Heart left ventricle (tissue), 16 donors: Measurements from ENCODE around the gene GAN. TPM values are rescaled to one million over a fixed set of nuclear protein-coding genes. Genes with fewer than 3 reads are reported as not detected.

ENCODE experiments used
- ATAC-seq, 4 donors: fragments of 200-7000 bp; cut with Tn5 transposase; one replicate each; pipeline ENCODE4 v1.9.1; 2020 to 2022; ENCODE audit warnings: moderate library complexity in 4 of 4, mild to moderate bottlenecking in 3 of 4, moderate number of reproducible peaks in 1 of 4
- DNase-seq, 5 donors: peaks; one replicate each; pipeline ENCODE4 v3.0.0-alpha.2; 2020
- H3K27ac ChIP-seq, 12 donors: fragments of 200-600 bp; sonication (generic) in 4 of 12; one replicate each; pipeline versions ENCODE4 v1.5.0 to v1.8.0; 2016 to 2022; ENCODE audit warnings: mild to moderate bottlenecking in 2 of 12
- H3K27me3 ChIP-seq, 9 donors: fragments of 200-600 bp; sonication (generic) in 2 of 9; one replicate each; pipeline versions ENCODE4 v1.5.1 to v1.8.0; 2016 to 2022; ENCODE audit warnings: mild to moderate bottlenecking in 3 of 9
- H3K36me3 ChIP-seq, 9 donors: fragments of 200-600 bp; sonication (generic) in 2 of 9; one replicate each; pipeline versions ENCODE4 v1.5.0 to v1.8.0; 2018 to 2022; ENCODE audit warnings: mild to moderate bottlenecking in 2 of 9
- H3K4me1 ChIP-seq, 12 donors: fragments of 200-600 bp; sonication (generic) in 4 of 12; one replicate each; pipeline versions ENCODE4 v1.5.0 to v1.8.0; 2016 to 2022; ENCODE audit warnings: mild to moderate bottlenecking in 3 of 12
- H3K4me3 ChIP-seq, 12 donors: fragments of 200-600 bp; sonication (generic) in 4 of 12; one replicate each; pipeline versions ENCODE4 v1.5.0 to v1.8.0; 2017 to 2022; ENCODE audit warnings: mild to moderate bottlenecking in 9 of 12, moderate library complexity in 4 of 12
- H3K9me3 ChIP-seq, 12 donors: fragments of 200-600 bp; sonication (generic) in 4 of 12; one replicate each; pipeline versions ENCODE4 v1.5.0 to v1.8.0; 2016 to 2022; ENCODE audit warnings: mild to moderate bottlenecking in 1 of 12
- POLR2A ChIP-seq, 2 donors: fragments of 450-650 bp; IDR thresholded peaks; one replicate each; pipeline ENCODE4 v1.6.1; 2017; ENCODE audit warnings: antibody characterized with exemption in 2 of 2, mild to moderate bottlenecking in 2 of 2, moderate library complexity in 2 of 2
- WGBS, 4 donors: extraction: QIAGEN DNeasy Blood & Tissue Kit in 2 of 4; methylation state at CpG; one replicate each; pipeline versions ENCODE4 v1.1.5 to v1.1.7; 2013 to 2018; 5-methylcytosine and 5-hydroxymethylcytosine counted together
- intact Hi-C, 10 donors: fragments of 100-400 bp; cut with DNase I; formaldehyde crosslinking; loops; one replicate each; pipeline versions ENCODE4 v1.11.1 to v1.14.2; 2022
- polyA plus RNA-seq, 2 donors: library from polyadenylated mRNA; stranded (reverse); fragments of 200-250 nt; gene quantifications; one replicate each; pipeline ENCODE4 v1.2.3, GENCODE V29; 2013
- total RNA-seq, 9 donors: library from RNA; depleted of rRNA in 2 of 9; stranded (reverse); fragments of >200 nt in 2 of 9; fragmentation: NEBNext Ultra II Directional in 3 of 9; extraction: Animal tissue kit (Norgen Biotek cat#: 25700) in 3 of 9; gene quantifications; one replicate each; pipeline versions ENCODE4 v1.1.0 to v1.2.4, GENCODE V29; 2016 to 2023
- TF ChIP-seq, protein P1 (sequence below), 12 donors: fragments of 200-600 bp; sonication (generic) in 4 of 12; IDR thresholded peaks; one replicate each; pipeline versions ENCODE4 v1.5.0 to v1.8.0; 2018 to 2022; ENCODE audit warnings: antibody characterized with exemption in 12 of 12, mild to moderate bottlenecking in 5 of 12
- donor health status: ischemic (EF 13 %, LVEDD 7.1; RV severe dilation, severe dysfunction).
- donor health status: healthy with polysubstance abuse.
- donor health status: DM: no; HTN: yes; CAD: no.
- donor health status: DM: no; HTN: no; CAD: no.
- donor health status: ischemic (EF 25% LVEDD 6.9; RV normal size, moderate dysfunction).
- donor health status: ischemic (EF 25% LVEDD 5.7; RV mildly dilated, moderate dysfunction).
- donor health status: healthy.
- donor health status: DM: yes; HTN: yes; CAD: no.
- donor health status: ischemic (EF 35%, LVEDD 5.7; RV mildly dilated, moderate dysfunction).
- donor health status: nonischemic (EF 11% LVEDD 7.7; RV severe dilation, severe dysfunction).
- donor health status: DM: yes; HTN: yes; CAD: no.
- donor health status: PGD.
- donor health status: ischemic (EF 29% LVEDD 5.4; RV normal size, mild dysfunction).
- donor health status: nonischemic (EF 23%, LVEDD 6.1; RV moderate dilation, normal function).

Gene GAN
- total and polyA plus RNA-seq, 11 donors = 1.6 to 17.7 (median 11.5) TPM

DNA sequence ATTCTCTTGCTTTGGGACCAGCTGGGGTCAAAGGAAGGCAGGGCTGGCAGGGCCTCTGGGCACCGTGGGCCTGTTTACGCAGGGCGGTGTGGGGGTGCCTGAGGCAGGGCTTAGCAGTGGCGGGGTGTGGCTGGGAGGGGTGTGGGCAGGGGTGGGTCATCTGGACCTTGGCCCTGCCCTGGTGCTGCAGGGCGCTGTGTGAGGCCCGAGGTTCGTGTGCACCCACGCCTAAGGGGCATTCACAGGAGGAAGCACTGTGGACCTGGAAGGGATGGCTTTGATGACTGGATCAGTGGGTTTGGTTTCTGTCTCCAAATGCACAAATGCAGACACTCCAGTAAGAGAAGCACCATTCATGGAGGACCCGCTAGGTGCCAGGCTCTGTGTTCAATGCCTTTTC is 39.0 kb upstream of the GAN start:
- DNase-seq (no peak), ATAC-seq (peak in 2 of 4 donors; percentile 24 to 43)
- no peaks in the 10 kb centered on the region for H3K27me3 ChIP-seq
- no peaks in the 10 kb centered on the region for H3K36me3 ChIP-seq
- H3K4me3 ChIP-seq = no peak overlapping the region
- H3K27ac ChIP-seq = no peak overlapping the region
- no peaks in the 10 kb centered on the region for H3K4me1 ChIP-seq
- H3K9me3 ChIP-seq = no peaks in the 10 kb centered on the region
- intact Hi-C loops = no loop called here
- TF ChIP-seq, protein P1, sequence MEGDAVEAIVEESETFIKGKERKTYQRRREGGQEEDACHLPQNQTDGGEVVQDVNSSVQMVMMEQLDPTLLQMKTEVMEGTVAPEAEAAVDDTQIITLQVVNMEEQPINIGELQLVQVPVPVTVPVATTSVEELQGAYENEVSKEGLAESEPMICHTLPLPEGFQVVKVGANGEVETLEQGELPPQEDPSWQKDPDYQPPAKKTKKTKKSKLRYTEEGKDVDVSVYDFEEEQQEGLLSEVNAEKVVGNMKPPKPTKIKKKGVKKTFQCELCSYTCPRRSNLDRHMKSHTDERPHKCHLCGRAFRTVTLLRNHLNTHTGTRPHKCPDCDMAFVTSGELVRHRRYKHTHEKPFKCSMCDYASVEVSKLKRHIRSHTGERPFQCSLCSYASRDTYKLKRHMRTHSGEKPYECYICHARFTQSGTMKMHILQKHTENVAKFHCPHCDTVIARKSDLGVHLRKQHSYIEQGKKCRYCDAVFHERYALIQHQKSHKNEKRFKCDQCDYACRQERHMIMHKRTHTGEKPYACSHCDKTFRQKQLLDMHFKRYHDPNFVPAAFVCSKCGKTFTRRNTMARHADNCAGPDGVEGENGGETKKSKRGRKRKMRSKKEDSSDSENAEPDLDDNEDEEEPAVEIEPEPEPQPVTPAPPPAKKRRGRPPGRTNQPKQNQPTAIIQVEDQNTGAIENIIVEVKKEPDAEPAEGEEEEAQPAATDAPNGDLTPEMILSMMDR (IDR thresholded peaks at IDR 0.05) = no peak
- no peak for TF ChIP-seq POLR2A (IDR thresholded peaks at IDR 0.05)
- 90 to 97% (median 96%) methylated on average over 4 to 9 of the region's 9 CpGs for WGBS, 4 donors

DNA sequence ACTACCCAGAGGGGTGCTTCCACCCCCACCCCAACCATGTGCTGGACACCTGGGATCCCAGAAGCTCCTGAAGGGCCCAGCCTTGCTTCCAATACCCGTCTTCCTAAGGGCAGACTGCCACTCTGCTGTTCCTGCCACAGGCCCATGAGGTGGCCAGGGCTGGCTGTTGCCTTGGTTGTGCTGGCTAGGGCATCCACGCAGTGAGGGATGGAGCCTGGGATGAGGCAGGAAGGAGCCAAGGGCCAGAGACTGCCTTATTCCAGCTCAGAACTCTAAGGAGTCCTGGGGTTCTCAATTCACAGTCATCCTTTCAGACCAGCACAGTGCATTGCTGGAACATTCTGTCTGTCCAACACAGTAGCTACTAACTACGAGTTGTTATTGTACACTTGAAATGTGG is 38.4 kb upstream of the GAN start:
- DNase-seq = no peak
- 92 to 95% (median 94%) methylated on average over 3 of the region's 3 CpGs for WGBS, 4 donors
- no peaks in the 10 kb centered on the region for H3K36me3 ChIP-seq
- TF ChIP-seq, protein P1 (IDR thresholded peaks at IDR 0.05) = no peak
- no peak for ATAC-seq
- no peaks in the 10 kb centered on the region for H3K27me3 ChIP-seq
- H3K9me3 ChIP-seq = no peaks in the 10 kb centered on the region
- no peak overlapping the region for H3K4me3 ChIP-seq
- intact Hi-C loops = no loop called here
- no peak overlapping the region for H3K27ac ChIP-seq
- no peaks in the 10 kb centered on the region for H3K4me1 ChIP-seq

DNA sequence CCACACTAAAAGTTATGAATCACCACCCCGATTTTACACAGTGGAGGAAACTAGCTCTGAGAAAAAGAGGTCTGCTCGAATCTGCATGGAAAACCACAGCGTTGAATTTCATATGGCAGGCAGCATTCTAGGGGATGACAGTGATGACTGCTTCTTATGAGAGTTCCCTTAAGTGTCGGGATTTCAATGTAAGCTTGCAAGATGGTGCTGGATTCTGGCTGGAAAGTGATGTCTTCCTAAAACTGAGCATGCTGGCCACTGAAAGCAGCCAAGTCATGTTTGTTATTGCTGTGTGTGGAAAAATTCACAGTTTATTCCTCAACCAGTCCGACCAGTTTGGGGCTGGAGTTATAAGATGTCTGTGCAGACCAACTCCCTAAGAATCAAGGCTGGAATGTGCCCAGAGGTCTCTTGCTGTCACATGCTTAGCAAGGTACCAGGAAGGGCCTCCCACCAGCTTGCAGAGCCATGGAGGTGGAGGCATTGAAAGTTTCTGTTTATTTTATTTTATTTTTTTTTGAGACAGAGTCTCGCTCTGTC is 37.2 kb upstream of the GAN start:
- Histone ChIP-seq H3K4me3 (no peak overlapping the region), H3K36me3 (no peaks in the 10 kb centered on the region), H3K27ac (no peak overlapping the region), H3K4me1 (no peaks in the 10 kb centered on the region), H3K27me3 (no peaks in the 10 kb centered on the region), H3K9me3 (no peaks in the 10 kb centered on the region)
- ATAC-seq = no peak
- no peak for DNase-seq
- intact Hi-C loops = no loop called here
- TF ChIP-seq, protein P1 (IDR thresholded peaks at IDR 0.05) = no peak
- no peak for TF ChIP-seq POLR2A (IDR thresholded peaks at IDR 0.05)
- WGBS, 4 donors = 90 to 93% (median 91%) methylated on average over 6 of the region's 6 CpGs

DNA sequence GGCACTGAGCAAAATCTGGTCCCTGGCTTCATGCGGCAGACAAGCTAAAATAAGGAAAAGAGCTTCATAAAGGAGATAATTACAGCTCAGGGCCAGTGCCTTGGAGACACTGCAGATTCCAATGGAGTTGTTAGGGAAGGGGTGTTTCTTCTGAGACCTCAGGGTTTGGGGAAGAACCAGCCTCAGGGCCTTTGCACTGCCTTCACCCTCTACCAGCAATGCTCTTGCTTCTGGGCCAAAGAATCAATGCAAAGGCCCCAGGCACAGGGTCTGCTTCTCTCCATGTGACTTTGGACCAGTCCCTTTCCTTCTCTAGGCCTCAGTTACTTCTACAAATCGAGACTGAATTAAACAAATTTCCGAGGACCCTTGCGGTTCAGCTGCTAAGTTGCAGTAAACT is 36.2 kb upstream of the GAN start:
- TF ChIP-seq, protein P1 (IDR thresholded peaks at IDR 0.05) = no peak
- no peak for TF ChIP-seq POLR2A (IDR thresholded peaks at IDR 0.05)
- Histone ChIP-seq H3K9me3 (no peaks in the 10 kb centered on the region), H3K27ac (no peak overlapping the region), H3K36me3 (no peaks in the 10 kb centered on the region), H3K27me3 (no peaks in the 10 kb centered on the region), H3K4me1 (no peaks in the 10 kb centered on the region), H3K4me3 (no peak overlapping the region)
- intact Hi-C loops = no loop called here
- 95 to 99% (median 97%) methylated on average over 4 of the region's 4 CpGs for WGBS, 4 donors
- ATAC-seq (no peak), DNase-seq (no peak)
